Measurements from ENCODE around the gene TRAPPC12.

DNA sequence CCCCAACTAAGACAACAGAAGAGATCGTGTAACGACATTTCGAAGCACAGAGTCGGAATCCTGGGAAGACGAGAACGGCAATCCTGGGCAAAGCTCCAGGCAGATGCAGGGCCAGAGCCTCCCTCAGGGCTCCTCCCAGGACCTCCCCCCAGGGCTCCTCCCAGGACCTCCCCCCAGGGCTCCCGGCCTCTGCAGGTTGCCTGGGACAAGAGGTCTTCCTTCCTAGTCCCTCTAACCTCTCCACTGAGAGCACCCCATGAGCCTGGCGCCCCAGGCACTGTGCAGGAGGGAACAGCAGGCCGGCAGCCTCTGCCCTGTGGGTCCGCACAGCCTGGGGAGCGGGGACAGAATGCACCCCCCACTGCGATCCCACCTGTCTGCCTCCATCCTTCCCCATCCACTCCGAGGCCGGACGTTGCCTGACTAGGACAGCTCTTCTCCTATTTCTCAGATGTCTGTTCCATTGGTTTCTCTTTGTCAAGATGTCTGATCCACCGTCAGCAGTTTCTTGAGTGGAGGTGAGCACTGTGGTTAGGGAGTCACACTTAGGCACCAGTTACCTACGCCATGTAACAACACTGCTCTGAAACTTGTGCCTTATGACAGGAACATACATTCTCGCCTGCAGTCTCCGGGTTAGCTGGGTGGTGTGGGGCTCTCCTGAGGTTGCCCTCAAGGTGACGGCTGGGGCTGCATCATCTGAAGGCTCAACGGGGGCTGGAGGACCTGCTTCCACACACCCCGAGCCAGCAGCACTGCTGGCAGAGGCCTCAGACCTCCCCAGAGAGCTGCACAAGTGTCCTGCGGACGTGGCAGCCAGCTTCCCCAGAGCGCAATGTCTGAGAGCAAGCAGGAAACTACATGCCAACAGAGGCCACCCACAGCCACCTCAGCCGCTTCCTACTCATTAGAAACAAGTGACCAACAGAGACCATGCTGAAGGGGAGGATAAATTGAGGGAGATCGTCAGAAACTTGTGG is 111.0 kb downstream of the TRAPPC12 start:
- TF ChIP-seq EZH2 (IDR thresholded peaks at IDR 0.05; ENCODE audit: borderline replicate concordance, insufficient read depth, low read length, poor library complexity, severe bottlenecking) = no peak
- TF ChIP-seq, protein P1, sequence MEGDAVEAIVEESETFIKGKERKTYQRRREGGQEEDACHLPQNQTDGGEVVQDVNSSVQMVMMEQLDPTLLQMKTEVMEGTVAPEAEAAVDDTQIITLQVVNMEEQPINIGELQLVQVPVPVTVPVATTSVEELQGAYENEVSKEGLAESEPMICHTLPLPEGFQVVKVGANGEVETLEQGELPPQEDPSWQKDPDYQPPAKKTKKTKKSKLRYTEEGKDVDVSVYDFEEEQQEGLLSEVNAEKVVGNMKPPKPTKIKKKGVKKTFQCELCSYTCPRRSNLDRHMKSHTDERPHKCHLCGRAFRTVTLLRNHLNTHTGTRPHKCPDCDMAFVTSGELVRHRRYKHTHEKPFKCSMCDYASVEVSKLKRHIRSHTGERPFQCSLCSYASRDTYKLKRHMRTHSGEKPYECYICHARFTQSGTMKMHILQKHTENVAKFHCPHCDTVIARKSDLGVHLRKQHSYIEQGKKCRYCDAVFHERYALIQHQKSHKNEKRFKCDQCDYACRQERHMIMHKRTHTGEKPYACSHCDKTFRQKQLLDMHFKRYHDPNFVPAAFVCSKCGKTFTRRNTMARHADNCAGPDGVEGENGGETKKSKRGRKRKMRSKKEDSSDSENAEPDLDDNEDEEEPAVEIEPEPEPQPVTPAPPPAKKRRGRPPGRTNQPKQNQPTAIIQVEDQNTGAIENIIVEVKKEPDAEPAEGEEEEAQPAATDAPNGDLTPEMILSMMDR (IDR thresholded peaks at IDR 0.05; ENCODE audit: poor library complexity, severe bottlenecking) = no peak
- TF ChIP-seq RAD21 (conservative IDR thresholded peaks at IDR 0.05) = no peak
- TF ChIP-seq POLR2AphosphoS5 (IDR thresholded peaks at IDR 0.05) = no peak
- no peak for TF ChIP-seq MXI1 (conservative IDR thresholded peaks at IDR 0.05; ENCODE audit: poor library complexity, severe bottlenecking)
- no peak for TF ChIP-seq EP300 (conservative IDR thresholded peaks at IDR 0.05; ENCODE audit: poor library complexity, severe bottlenecking)
- no peak for TF ChIP-seq TAF1 (IDR thresholded peaks at IDR 0.05; ENCODE audit: low read depth)
